Measurements from ENCODE around the gene PTPRK.

GRCh38 chr6:128039543-128039942 is 480.9 kb downstream of the PTPRK start:
- TF ChIP-seq TCF4 (CRISPR knock-in tag; IDR thresholded peaks at IDR 0.05; ENCODE audit: borderline replicate concordance), result no peak
- TF ChIP-seq CREB5 (CRISPR knock-in tag; IDR thresholded peaks at IDR 0.05; ENCODE audit: low read depth), result no peak
- no peak for TF ChIP-seq RARB (CRISPR knock-in tag; IDR thresholded peaks at IDR 0.05)
- no peak for TF ChIP-seq ARNTL (CRISPR knock-in tag; IDR thresholded peaks at IDR 0.05; ENCODE audit: borderline replicate concordance, low read depth)
- no peak for TF ChIP-seq PATZ1 (CRISPR knock-in tag; IDR thresholded peaks at IDR 0.05; ENCODE audit: borderline replicate concordance)
- TF ChIP-seq ZNF70 (CRISPR knock-in tag; IDR thresholded peaks at IDR 0.05), result no peak
- TF ChIP-seq ZNF8 (CRISPR knock-in tag; IDR thresholded peaks at IDR 0.05), result no peak
- TF ChIP-seq GLIS3 (CRISPR knock-in tag; IDR thresholded peaks at IDR 0.05), result no peak
- TF ChIP-seq POU6F1 (CRISPR knock-in tag; IDR thresholded peaks at IDR 0.05; ENCODE audit: borderline replicate concordance, low read depth), result no peak
- TF ChIP-seq ISL1 (CRISPR knock-in tag; IDR thresholded peaks at IDR 0.05), result no peak

All from SK-N-SH treated with all-trans-retinoic acid at 6 μM for 48 hours (cell line).